Stimulated activated CD8-positive, alpha-beta memory T cell treated with anti-CD3 and anti-CD28 coated beads, Interleukin-2, amount 100 ng/mL, for 48 hours (primary cell): ENCODE results near the gene MAP2.
"Not testable (repeated sequence)": the region's sequence is repeated elsewhere in the genome, so short reads cannot be mapped to it uniquely, and the experiment has no call there.

ENCODE experiments used
- DNase-seq, 2 donors: peaks; one replicate each; pipeline ENCODE4 v3.0.0-alpha.2; 2020; ENCODE audit warnings: low read depth in 2 of 2

MAP2 gene

DNA sequence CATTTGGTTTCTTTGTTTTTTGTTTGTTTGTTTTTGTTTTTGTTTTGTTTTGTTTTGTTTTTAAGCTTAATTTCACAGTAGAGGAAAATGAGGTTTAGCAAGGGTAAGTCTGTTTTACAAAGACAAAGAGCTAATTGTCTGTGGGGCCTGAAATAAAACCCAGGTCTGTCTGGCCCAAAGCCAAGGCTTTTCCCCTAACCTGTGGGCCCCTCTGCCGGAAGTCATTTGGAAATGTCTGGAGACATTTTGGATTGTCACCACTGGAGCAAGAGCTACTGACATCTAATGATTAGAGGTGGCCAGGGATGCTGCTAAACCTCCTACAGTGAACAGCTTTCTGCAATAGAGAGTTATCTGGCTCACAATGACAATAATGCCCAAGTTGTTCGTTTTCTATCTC is 167.2 kb downstream of the MAP2 start:
- no peak for DNase-seq

GRCh38 chr2:209592106-209592505 is 168.3 kb downstream of the MAP2 start:
- no peak for DNase-seq

GRCh38 chr2:209593930-209594329 is 170.1 kb downstream of the MAP2 start:
- no peak for DNase-seq

GRCh38 chr2:209596262-209596661 is 172.4 kb downstream of the MAP2 start:
- DNase-seq = no peak

GRCh38 chr2:209598227-209598626 is 174.4 kb downstream of the MAP2 start:
- DNase-seq = not testable (repeated sequence)

GRCh38 chr2:209600341-209601171 is 176.7 kb downstream of the MAP2 start:
- DNase-seq = no peak

DNA sequence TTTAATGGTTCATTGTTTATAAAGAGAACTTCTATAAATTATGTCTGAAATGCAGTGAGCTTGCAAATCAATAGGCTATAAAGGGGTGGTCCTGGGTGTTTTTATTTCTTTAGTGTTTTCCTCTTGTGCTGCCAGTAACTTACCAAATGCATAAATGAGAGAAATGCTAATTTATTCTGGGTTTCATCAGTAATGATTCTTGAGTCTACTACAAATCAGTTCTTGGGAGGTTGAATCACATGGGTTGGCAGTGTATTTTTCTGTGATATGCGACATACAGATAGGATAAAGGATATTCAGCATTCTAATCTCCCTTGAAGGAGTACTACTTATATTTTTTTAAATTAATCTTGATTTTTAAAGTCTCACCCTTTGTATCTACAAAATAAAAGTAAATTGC is 177.7 kb downstream of the MAP2 start:
- DNase-seq = no peak

- DNase-seq = no peak
Measured at GRCh38 chr2:209602259-209602658, 178.4 kb downstream of the MAP2 start.

DNA sequence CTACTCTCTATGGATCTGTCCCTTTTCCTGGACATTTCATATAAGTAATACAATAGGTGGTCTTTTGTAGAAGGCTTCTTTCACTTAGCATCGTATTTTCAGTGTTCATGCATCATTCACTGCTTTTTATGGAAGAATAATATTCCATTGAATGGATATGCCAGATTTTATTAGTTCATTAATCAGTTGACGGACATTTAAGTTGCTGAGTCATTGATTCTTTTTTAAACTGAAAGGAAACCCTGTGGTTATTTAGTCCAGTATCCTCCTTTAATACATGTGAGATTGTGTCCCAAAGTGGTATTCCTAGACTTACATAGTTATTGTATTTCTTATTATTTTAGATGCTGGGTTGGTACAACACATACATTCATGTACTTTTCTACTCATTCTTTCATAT is 185.7 kb downstream of the MAP2 start:
- DNase-seq = no peak

GRCh38 chr2:209610631-209611030 is 186.8 kb downstream of the MAP2 start:
- no peak for DNase-seq

GRCh38 chr2:209613649-209614305 is 189.9 kb downstream of the MAP2 start:
- DNase-seq = no peak

DNA sequence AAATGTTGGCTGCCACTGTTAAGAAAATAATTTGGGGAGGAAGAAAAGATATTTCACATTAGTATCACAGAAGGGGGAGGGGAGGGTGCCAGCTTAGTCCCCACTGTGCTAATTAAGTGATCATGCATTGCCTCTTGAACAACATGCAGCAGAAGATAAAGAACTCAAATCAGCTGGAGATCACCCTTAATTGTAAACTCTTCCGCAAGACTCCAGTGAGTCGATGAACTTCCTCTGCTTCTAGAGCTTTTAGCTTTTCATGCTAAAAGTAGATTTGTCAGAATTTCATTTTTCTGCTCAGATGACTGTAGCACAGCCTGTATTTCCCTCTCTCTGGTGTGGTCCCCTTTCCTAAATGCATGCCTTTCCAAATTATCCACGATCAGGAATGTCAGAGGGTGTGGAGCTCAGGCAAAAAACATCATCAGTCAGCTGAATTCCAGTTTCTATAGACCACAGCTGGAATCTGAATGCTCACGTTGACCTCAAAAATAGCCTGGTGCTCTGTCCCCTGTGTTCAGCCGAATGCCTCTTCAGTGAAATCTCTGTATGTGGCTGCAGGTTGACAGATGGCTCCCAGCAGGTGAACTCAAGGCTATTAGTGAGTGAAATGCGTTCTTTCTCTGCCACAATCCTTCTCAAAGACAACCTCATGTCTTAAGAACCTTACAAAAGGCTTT is 191.0 kb downstream of the MAP2 start:
- DNase-seq = no peak

- no peak for DNase-seq
Measured at GRCh38 chr2:209619782-209620181, 195.9 kb downstream of the MAP2 start.

DNA sequence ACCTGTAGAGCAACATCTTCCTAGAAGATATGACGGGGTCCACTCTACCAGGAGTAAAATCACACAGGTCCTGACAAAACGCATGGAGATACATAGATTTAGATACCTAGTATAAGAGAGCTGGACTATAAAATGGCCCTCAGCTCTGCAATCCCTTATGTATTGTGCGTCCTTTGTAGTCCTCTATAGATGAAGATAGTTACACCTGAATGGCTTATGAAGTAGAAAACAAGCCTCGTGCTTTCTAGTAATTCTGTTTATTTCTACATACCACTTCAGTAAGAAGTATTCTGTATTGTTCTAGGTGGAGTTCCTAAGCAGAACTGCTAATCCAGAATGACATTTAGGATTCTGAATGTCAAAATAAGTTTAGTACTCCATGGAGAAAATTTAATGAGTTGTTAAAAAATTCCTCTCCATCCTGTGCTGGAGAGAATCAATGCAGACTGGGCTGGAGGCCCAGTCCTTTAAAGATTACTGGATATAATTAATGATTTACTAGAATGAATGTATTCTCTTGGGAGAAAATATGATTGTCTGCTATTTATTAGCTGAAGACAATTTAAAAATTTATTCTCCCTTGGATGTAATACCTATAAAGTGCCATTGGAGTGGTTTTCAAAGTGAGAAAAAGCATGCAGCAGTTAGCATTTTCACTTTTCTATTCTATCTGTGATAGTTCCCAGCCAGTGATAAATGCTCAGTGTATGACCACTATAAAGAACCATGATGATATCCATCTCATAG is 200.5 kb downstream of the MAP2 start:
- no peak for DNase-seq

GRCh38 chr2:209629597-209629996 is 205.8 kb downstream of the MAP2 start:
- no peak for DNase-seq

- no peak for DNase-seq
Measured at GRCh38 chr2:209633911-209634310, 210.1 kb downstream of the MAP2 start.

- no peak for DNase-seq
Measured at GRCh38 chr2:209636076-209636475, 212.2 kb downstream of the MAP2 start.

DNA sequence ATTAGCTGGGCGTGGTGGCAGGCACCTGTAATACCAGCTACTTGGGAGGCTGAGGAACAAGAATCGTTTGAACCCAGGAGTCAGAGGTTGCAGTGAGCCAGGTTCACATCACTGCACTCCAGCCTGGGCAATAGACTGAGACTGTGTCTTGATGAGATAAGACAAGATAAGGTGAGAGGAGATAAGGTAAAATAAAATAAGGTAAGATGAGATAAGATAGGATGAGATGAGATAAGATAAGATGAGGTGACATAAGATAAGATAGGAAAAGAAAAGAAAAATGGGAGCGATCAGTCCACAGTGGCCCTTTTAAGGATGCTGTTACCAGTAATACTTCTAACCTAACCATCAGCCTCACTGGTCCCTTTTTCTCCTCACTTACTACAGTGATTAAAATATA is 213.4 kb downstream of the MAP2 start:
- DNase-seq = no peak

DNA sequence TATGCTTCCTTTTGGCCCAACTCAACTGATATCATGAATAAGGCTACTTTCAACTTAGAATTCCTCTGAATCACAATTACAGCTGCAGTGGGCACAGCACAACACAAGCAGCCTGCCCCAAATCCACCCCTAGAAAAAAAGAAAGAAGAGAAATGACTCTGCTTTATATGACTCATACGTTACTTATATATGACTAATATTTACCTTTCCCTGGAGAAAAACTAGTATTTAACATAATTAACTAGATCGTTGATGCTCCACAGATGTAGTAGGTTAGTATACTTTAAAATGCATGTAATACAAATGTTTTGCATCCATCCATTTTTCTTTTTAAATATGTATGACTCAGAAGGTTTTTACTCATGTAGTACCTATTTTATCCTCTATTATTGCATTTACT is 214.5 kb downstream of the MAP2 start:
- no peak for DNase-seq

DNA sequence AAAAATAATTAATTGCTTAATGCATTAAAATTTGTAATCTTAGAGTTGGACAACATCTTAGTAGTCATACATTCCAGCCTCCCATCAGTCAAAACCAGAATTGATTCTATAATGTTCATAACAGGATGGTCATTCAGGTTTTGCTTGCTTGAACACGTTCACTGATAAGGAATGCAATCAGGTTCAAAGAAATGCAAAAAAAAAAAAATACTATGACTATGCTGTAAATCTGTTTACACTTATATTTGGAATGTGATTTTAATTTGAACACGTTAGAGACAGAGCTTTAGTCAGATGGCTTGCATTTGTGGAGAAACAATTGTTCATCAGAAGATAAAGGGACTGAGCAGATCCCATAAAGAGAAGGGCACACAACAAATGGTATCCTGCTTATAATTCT is 216.5 kb downstream of the MAP2 start:
- DNase-seq = no peak

DNA sequence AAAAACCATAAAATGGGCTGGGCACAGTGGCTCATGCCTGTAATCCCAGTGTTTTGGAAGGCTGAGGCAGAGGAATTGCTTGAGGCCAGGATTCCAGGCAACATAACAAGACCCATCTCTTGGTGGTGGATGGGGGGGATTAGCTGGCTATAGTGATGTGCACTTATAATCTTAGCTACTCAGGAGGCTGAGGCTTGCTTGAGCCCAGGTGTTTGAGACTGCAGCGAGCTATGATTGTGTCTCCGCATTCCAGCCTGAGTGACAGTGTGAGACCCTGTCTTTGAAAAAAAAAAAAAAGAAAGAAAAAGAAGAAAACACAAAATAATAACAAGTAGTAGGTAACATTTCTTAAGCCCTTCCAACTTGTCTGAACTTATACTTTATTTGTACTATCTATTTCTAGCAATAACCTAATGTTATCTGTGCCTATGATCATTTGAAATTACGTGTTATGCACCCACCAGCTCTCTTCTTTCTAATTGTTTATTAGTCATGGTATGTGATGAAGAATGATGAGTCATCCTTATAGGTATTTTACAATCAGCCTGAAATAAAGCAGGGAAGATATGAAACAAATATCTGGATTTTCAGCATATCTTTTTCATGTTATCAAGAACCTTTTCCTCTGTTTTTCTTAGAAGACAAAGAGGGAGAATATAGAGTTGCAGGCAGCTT is 218.4 kb downstream of the MAP2 start:
- no peak for DNase-seq

DNA sequence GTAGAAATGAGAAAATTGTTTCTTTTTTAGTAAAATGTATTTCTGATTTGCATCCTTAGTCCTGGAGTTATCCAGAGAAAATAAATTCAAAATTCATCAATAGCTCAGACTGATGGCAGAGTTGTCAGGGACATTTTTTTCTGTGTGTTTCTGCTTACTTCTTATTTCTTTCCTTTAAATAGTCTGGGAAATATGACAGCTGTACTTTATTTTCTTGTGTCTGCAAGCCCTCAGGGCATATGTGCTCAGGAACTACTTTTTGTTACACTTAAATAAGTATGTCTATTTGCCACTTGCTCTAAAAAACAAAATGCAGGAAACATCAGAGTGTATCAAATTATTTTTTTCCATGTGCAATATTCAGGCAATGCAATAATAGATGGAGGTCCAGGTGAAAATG is 221.0 kb downstream of the MAP2 start:
- no peak for DNase-seq
